GM12872 (cell line): ENCODE data around the gene GLT8D2.

Experiments used
- TF ChIP-seq, protein P1 (sequence below): IDR thresholded peaks from 3 replicates; pipeline ENCODE4 v1.5.1; 2011; ENCODE audit warnings: low read depth, mild to moderate bottlenecking, low read length, moderate library complexity; ENCODE audit not compliant: insufficient read depth

Gene GLT8D2

DNA sequence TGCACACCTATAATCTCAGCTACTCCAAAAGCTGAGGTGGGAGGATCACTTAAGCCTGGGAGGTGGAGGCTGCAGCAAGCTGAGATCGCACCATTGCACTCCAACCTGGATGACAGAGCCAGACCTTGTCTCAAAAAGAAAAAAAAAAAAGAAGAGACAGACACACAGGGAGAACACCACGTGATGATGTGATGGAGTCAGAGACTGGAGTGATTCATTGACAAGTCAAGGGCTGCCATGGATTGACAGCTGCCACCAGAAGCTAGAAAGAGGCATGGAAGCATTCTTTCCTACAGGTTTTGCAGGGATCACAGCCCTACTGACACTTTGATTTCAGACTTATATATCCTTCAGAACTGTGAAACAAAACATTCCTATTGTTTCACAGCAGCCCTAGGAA is 10.8 kb upstream of the GLT8D2 start:
- TF ChIP-seq, protein P1, sequence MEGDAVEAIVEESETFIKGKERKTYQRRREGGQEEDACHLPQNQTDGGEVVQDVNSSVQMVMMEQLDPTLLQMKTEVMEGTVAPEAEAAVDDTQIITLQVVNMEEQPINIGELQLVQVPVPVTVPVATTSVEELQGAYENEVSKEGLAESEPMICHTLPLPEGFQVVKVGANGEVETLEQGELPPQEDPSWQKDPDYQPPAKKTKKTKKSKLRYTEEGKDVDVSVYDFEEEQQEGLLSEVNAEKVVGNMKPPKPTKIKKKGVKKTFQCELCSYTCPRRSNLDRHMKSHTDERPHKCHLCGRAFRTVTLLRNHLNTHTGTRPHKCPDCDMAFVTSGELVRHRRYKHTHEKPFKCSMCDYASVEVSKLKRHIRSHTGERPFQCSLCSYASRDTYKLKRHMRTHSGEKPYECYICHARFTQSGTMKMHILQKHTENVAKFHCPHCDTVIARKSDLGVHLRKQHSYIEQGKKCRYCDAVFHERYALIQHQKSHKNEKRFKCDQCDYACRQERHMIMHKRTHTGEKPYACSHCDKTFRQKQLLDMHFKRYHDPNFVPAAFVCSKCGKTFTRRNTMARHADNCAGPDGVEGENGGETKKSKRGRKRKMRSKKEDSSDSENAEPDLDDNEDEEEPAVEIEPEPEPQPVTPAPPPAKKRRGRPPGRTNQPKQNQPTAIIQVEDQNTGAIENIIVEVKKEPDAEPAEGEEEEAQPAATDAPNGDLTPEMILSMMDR = no peak

DNA sequence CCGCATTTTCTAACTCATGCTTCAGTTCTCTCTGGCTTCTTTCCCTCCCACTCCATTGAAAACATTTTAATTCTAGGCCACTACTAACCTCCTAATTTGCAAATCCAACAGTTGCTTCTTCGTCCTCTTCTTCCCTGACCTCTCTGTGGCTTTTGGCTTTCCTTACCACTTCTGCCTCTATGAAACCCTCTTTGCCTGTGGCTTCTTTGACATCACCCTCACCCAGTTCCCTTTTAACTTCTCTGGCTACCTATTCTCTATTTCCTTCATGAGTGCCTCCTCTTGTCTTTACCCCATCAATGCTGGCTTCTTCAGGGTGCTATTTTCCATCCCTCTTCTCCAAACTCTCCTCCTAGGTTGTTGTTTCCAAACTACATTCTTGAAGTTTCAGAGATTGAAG is 10.0 kb upstream of the GLT8D2 start:
- TF ChIP-seq, protein P1 = no peak

DNA sequence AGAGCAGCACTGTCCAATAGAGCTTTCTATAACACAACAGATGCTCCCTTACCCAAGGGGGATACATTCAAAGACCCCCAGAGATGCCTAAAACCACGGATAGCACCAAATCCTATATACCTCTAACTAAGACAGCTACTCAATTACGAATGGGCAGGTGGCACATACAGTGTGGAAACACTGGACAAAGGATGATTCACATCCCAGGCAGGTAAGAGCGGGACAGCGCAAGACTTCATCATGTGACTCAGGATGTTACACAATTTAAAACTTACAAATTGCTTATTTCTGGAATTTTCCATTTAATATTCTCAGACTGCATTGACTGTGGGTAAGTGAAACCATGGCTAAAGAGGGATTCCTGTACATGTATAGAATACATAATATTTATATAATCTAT is 8.8 kb upstream of the GLT8D2 start:
- TF ChIP-seq, protein P1 = no peak

DNA sequence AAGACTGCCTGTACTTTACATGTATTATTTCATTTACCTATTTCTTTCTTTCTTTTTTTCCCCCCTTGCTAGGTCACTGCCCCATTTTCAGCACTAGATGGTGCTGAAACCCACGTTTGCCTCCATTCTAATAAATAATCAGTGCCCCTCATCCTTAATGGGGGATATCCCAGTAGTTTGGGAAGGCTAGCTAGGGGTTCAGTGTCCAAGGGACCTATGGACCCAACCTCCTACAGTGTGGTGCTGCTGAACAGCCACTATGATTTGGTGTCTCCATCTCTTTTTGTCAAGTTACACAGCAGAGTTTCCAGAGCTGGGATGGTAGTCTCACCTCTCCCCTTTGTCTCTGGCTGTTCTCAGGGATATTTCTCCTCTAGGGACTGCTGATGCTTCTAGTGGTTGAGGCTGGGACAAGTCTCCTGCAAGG is 7.8 kb upstream of the GLT8D2 start:
- TF ChIP-seq, protein P1 = peak; percentile 62

DNA sequence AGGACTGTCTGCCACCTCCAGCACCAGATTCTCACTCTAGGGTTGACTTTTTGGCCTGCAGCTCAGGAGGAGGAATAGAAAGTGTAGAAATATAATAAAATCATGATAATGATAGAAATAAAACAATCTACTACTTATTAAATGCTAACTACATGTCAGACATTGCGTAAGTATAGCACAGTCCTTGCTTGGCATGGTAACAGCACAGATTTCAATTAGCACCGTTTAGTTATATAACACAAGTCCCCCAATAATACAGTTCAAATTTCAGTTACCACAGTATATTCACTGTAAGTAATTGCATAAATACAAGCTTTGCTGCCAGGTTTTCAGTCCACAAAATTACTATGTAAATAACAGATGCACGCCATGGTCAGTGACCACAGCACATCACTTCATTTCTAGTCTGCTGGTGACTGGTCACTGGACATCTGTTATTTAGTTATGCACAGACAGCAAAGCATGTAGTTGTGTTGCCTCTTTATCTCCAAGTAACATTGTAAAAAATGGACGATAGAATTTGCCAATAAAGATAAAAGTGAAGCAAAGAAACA is 6.5 kb upstream of the GLT8D2 start:
- TF ChIP-seq, protein P1 = no peak

DNA sequence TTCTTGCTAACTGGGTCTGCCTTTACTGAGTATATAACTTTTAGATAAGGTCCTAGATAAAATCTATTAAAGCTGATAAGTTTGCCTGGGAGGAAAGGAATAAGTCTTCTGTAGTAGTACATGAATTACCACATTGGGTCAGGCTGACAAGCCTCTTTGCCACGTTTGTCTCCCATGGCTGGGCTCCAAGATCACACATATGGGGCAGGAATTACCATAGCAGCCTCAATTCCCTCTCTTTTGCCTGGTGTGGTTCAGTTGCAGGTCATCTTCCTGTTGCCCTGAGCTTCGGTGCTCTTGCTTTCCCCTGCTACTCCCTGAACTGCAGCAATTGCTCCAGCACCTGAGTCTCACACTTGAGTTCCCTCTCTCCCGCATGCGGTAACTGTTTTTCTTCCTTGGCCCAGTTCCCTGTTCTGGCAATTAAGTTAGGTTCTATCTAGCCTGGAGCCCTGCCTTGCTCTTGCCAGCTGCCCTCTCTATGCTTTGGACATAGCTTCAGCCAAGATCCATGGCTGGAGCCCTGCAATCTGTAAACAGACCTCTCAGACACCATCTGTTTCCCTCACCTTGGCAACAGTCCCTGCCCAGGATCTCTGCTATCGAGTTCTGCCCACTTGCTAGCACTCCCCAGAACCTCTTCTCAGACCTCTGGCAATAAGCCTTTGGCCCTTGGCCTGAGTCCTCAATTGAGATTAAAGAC is 5.8 kb upstream of the GLT8D2 start:
- TF ChIP-seq, protein P1 = no peak

DNA sequence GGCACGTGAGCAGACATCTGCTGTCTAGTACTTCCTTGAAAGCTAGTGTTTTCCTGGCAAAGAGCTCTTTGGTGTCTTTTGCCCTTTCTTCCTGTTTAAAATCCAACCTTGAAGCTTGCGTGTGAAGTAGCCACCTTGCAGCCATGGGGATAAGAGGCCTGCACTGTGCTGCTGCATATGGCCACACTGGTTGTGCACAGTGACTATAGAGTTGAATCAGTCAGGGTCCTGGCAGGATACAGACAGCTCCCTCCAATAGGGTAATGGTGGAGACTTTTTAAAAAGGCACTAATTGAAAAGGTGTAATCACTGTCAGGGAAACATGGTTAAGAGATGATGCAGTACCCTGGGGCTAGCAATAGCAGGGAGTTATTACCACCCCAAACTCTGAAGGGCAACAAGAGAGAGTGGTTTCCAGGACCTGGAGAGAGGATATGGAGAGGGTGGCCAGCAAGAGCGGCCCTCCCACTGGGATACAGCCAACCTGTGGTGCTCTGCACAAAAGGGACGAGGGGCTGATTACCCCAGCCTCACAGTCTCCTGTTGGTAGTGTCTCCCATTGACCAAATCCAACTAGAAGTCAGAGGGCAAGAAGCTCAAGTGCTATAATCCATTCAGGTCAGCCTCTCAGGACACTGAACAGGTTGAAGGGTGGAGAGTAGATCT is 4.8 kb upstream of the GLT8D2 start:
- TF ChIP-seq, protein P1 = no peak
